HFFc6 (cell line): ENCODE results near the gene SMIM7. TPM values are rescaled to one million over a fixed set of nuclear protein-coding genes. Genes with fewer than 3 reads are reported as not detected.

ENCODE experiments used
- DNase-seq: peaks from one replicate; pipeline ENCODE4 v3.0.0-alpha.2; 2018
- H3K27ac Mint-ChIP-seq: 2 replicates; pipeline ENCODE4 v1.8.0; 2020; ENCODE audit warnings: mild to moderate bottlenecking, mixed read lengths
- H3K27me3 Mint-ChIP-seq: 2 replicates; pipeline ENCODE4 v1.8.0; 2021; ENCODE audit warnings: mild to moderate bottlenecking, moderate library complexity, mixed read lengths; ENCODE audit not compliant: insufficient read depth
- H3K36me3 Mint-ChIP-seq: 2 replicates; pipeline ENCODE4 v1.8.0; 2021; ENCODE audit warnings: low read depth, mixed read lengths
- H3K4me1 Mint-ChIP-seq: 2 replicates; pipeline ENCODE4 v1.8.0; 2020; ENCODE audit warnings: low read depth, mixed read lengths
- H3K4me3 Mint-ChIP-seq: 2 replicates; pipeline ENCODE4 v1.8.0; 2020; ENCODE audit warnings: mild to moderate bottlenecking, moderate library complexity, mixed read lengths
- H3K9me3 Mint-ChIP-seq: 2 replicates; pipeline ENCODE4 v1.8.0; 2020; ENCODE audit warnings: mild to moderate bottlenecking, mixed read lengths
- CTCF ChIP-seq: fragments of 200-600 bp; sonication (generic); IDR thresholded peaks from 2 replicates; pipeline ENCODE4 v1.5.0; 2021; ENCODE audit warnings: antibody characterized with exemption, mild to moderate bottlenecking
- total RNA-seq, 6 experiments: library from RNA; stranded (reverse); fragmentation: NEBNext Ultra II Directional; extraction: Animal tissue kit (Norgen Biotek cat#: 25700); gene quantifications; 2 replicates in 1 of 6; 3 replicates in 5 of 6; pipeline ENCODE4 v1.2.3, GENCODE V29; 2021

SMIM7 gene
- total RNA-seq, 6 experiments from 2014 or later: 66.2 to 74.6 (median 71.9) TPM

GRCh38 chr19:16604615-16605014, 55.3 kb downstream of the SMIM7 start:
- Mint-ChIP-seq H3K27me3 (no peaks in the 10 kb centered on the region), H3K36me3 (no peaks in the 10 kb centered on the region), H3K27ac (no peak overlapping the region), H3K4me3 (no peak overlapping the region), H3K4me1 (peaks cover 29% of the 10 kb centered on the region), H3K9me3 (no peaks in the 10 kb centered on the region)
- DNase-seq: no peak
- TF ChIP-seq CTCF: no peak

- H3K4me1 Mint-ChIP-seq: peaks cover 20% of the 10 kb centered on the region
- H3K9me3 Mint-ChIP-seq: no peaks in the 10 kb centered on the region
- H3K36me3 Mint-ChIP-seq: no peaks in the 10 kb centered on the region
- H3K4me3 Mint-ChIP-seq: no peak overlapping the region
- no peak for TF ChIP-seq CTCF
- H3K27ac Mint-ChIP-seq: no peak overlapping the region
- DNase-seq: no peak
- peaks cover 1% of the 10 kb centered on the region; the same call in 1 of the 2 replicates for H3K27me3 Mint-ChIP-seq
Observed at GRCh38 chr19:16603090-16603489, 56.9 kb downstream of the SMIM7 start.

GRCh38 chr19:16601378-16602052, 58.4 kb downstream of the SMIM7 start:
- Mint-ChIP-seq H3K36me3 (no peaks in the 10 kb centered on the region), H3K4me3 (no peak overlapping the region), H3K4me1 (peaks cover 11% of the 10 kb centered on the region), H3K27me3 (peaks cover 1% of the 10 kb centered on the region; the same call in 1 of the 2 replicates), H3K27ac (no peak overlapping the region), H3K9me3 (no peaks in the 10 kb centered on the region)
- DNase-seq: no peak
- TF ChIP-seq CTCF: no peak

GRCh38 chr19:16600824-16601223, 59.1 kb downstream of the SMIM7 start:
- DNase-seq: no peak
- H3K36me3 Mint-ChIP-seq: no peaks in the 10 kb centered on the region
- peaks cover 1% of the 10 kb centered on the region; the same call in 1 of the 2 replicates for H3K27me3 Mint-ChIP-seq
- H3K4me3 Mint-ChIP-seq: no peak overlapping the region
- no peak for TF ChIP-seq CTCF
- no peak overlapping the region for H3K27ac Mint-ChIP-seq
- no peaks in the 10 kb centered on the region for H3K9me3 Mint-ChIP-seq
- H3K4me1 Mint-ChIP-seq: peaks cover 9% of the 10 kb centered on the region

GRCh38 chr19:16599655-16600346, 60.1 kb downstream of the SMIM7 start:
- Mint-ChIP-seq H3K9me3 (no peaks in the 10 kb centered on the region), H3K36me3 (no peaks in the 10 kb centered on the region), H3K27me3 (peaks cover 1% of the 10 kb centered on the region; the same call in 1 of the 2 replicates), H3K4me1 (no peaks in the 10 kb centered on the region; the same call in 1 of the 2 replicates), H3K27ac (no peak overlapping the region), H3K4me3 (no peak overlapping the region)
- no peak for DNase-seq
- no peak for TF ChIP-seq CTCF
